ENCODE measurements around the gene EEF2KMT. TPM values are rescaled to one million over a fixed set of nuclear protein-coding genes. Genes with fewer than 3 reads are reported as not detected.

EEF2KMT gene
- total and polyA plus RNA-seq, 2 of the 4 experiments (the other 2 are of a cell fraction), result 14.1 to 19.0 TPM

GRCh38 chr16:5054876-5055865 lies 42.4 kb downstream of the EEF2KMT start:
- Histone ChIP-seq H2AK5ac (ENCODE audit: low read depth, low read length) (no peak overlapping the region), H3K4me1 (ENCODE audit: control insufficient read depth, insufficient read depth, low read length) (no peaks in the 10 kb centered on the region), H2AFZ (replicated peaks; ENCODE audit: low read length, poor library complexity) (no peak overlapping the region), H3K9ac (ENCODE audit: low read depth, low read length) (no peak overlapping the region), H2BK5ac (ENCODE audit: low read depth, low read length, poor library complexity, severe bottlenecking) (no peak overlapping the region), H3K18ac (ENCODE audit: low read depth, low read length) (no peak overlapping the region), H3K4ac (ENCODE audit: low read depth, low read length) (no peak overlapping the region), H4K8ac (ENCODE audit: low read depth in 2 of 2, low read length in 2 of 2) (no peak overlapping the region), H4K5ac (ENCODE audit: low read depth, low read length) (no peak overlapping the region), H4K91ac (ENCODE audit: insufficient read depth, low read depth, low read length) (no peak overlapping the region), H3K27me3 (ENCODE audit: control insufficient read depth, insufficient read depth, low read length) (no peaks in the 10 kb centered on the region; the same call in none of the 2 replicates), H2AK9ac (replicated peaks; ENCODE audit: low read depth, low read length, poor library complexity) (no peak overlapping the region), H4K20me1 (ENCODE audit: insufficient read depth, low read length) (no peaks in the 10 kb centered on the region), H3K4me2 (ENCODE audit: low read depth, low read length) (no peak overlapping the region), H3K36me3 (ENCODE audit: control insufficient read depth, insufficient read depth, low read length) (no peaks in the 10 kb centered on the region), H2BK15ac (ENCODE audit: low read depth, low read length) (no peak overlapping the region), H3K56ac (ENCODE audit: extremely low read depth, insufficient read depth, low read length) (no peak overlapping the region), H3K27ac (ENCODE audit: insufficient read depth, low read length) (no peak overlapping the region), H3K79me1 (ENCODE audit: low read depth in 1 of 2, low read length in 2 of 2) (no peaks in the 10 kb centered on the region), H2BK20ac (ENCODE audit: low read depth, low read length) (no peak overlapping the region), H2BK120ac (ENCODE audit: low read depth, low read length) (no peak overlapping the region), H3K9me3 (ENCODE audit: control insufficient read depth, insufficient read depth, low read length) (no peaks in the 10 kb centered on the region), H3K9me1 (ENCODE audit: insufficient read depth, low read length) (no peaks in the 10 kb centered on the region), H3K23ac (ENCODE audit: low read depth, low read length) (no peak overlapping the region), H3K4me3 (ENCODE audit: insufficient read depth, low read depth, low read length) (no peak overlapping the region), H3K14ac (replicated peaks; ENCODE audit: low read depth, low read length) (no peak overlapping the region)
- in situ Hi-C loops (cut with MboI; ENCODE audit: low sequenced_read_pairs), result no loop called here
- 83% methylated on average over 2 of the region's 16 CpGs; no CpG with 5 or more reads in 1 of the 2 experiments for WGBS, 2 experiments (ENCODE audit: extremely low coverage in 2 of 2, insufficient read length in 1 of 2)
- dilution Hi-C loops (cut with HindIII; ENCODE audit: low sequenced_read_pairs, unreplicated experiment), result no loop called here
- CTCF ChIA-PET, result no interaction called here
- no peak for ATAC-seq (ENCODE audit: low read depth)
- intact Hi-C loops (cut with micrococcal nuclease), result no loop called here
- BruUV-seq (replicated peaks), result no TSS peak
- POLR2A ChIA-PET (ENCODE audit: unreplicated experiment), result no interaction called here
- TF ChIP-seq NFE2L2 (IDR thresholded peaks at IDR 0.05; ENCODE audit: low read depth, low read length) (no peak), FOS (IDR thresholded peaks at IDR 0.05; ENCODE audit: low read depth, low read length) (no peak), RFX5 (IDR thresholded peaks at IDR 0.05; ENCODE audit: low read depth, low read length) (no peak), RCOR1 (IDR thresholded peaks at IDR 0.05; ENCODE audit: insufficient replicate concordance, low read length) (no peak), MAZ (IDR thresholded peaks at IDR 0.05; ENCODE audit: borderline replicate concordance, low read depth, low read length) (no peak), CTCF (conservative IDR thresholded peaks at IDR 0.05; ENCODE audit: low read depth, low read length) (no peak), SMC3 (IDR thresholded peaks at IDR 0.05; ENCODE audit: low read depth, low read length) (no peak), RAD21 (IDR thresholded peaks at IDR 0.05; ENCODE audit: low read length) (no peak), CHD1 (IDR thresholded peaks at IDR 0.05; ENCODE audit: low read depth, low read length) (no peak), MXI1 (IDR thresholded peaks at IDR 0.05; ENCODE audit: borderline replicate concordance, low read depth, low read length) (no peak), ELK1 (IDR thresholded peaks at IDR 0.05; ENCODE audit: borderline replicate concordance, low read depth, low read length) (no peak), POLR2A (IDR thresholded peaks at IDR 0.05; ENCODE audit: low read depth, low read length) (no peak), CEBPB (IDR thresholded peaks at IDR 0.05; ENCODE audit: low read depth, low read length) (no peak), BHLHE40 (IDR thresholded peaks at IDR 0.05; ENCODE audit: low read depth, low read length) (no peak)
- no peak for DNase-seq
